Tibial artery (tissue), 4 donors: ENCODE results near the gene GYPC.
"Not testable (repeated sequence)": the region's sequence is repeated elsewhere in the genome, so short reads cannot be mapped to it uniquely, and the experiment has no call there.

ENCODE experiments used
- DNase-seq, 2 donors: peaks; one replicate each; pipeline ENCODE4 v3.0.0-alpha.2; 2019
- H3K27ac ChIP-seq, 2 donors: fragments of 200-600 bp; sonication (generic) in 1 of 2; 1 replicate in 1 of 2; 2 replicates in 1 of 2; pipeline ENCODE4 v1.5.1; 2018 to 2019; ENCODE audit warnings: mild to moderate bottlenecking in 1 of 2
- H3K27me3 ChIP-seq, 2 donors: fragments of 200-600 bp; sonication (generic) in 1 of 2; one replicate each; pipeline versions ENCODE4 v1.5.1 to v1.6.0; 2016 to 2019
- H3K36me3 ChIP-seq, 3 donors: fragments of 200-600 bp; sonication (generic) in 2 of 3; one replicate each; pipeline ENCODE4 v1.5.1; 2016 to 2019; ENCODE audit warnings: mild to moderate bottlenecking in 2 of 3
- H3K4me1 ChIP-seq, 4 donors: fragments of 200-600 bp; sonication (generic) in 2 of 4; 1 replicate in 3 of 4; 2 replicates in 1 of 4; pipeline ENCODE4 v1.5.1; 2016 to 2019
- H3K4me3 ChIP-seq, 2 donors: fragments of 200-600 bp; sonication (generic) in 1 of 2; 1 replicate in 1 of 2; 2 replicates in 1 of 2; pipeline ENCODE4 v1.5.1; 2018 to 2019; ENCODE audit warnings: mild to moderate bottlenecking in 2 of 2
- H3K9me3 ChIP-seq, 3 donors: fragments of 200-600 bp; sonication (generic) in 1 of 3; one replicate each; pipeline ENCODE4 v1.5.1; 2016 to 2019
- intact Hi-C: fragments of 100-400 bp; cut with DNase I; formaldehyde crosslinking; loops from one replicate; pipeline ENCODE4 v1.15.0; 2023; ENCODE audit warnings: low total_unique reads
- TF ChIP-seq, protein P1 (sequence below), 2 experiments: fragments of 200-600 bp in 1 of 2; fragments of 450-650 bp in 1 of 2; IDR thresholded peaks; one replicate each; pipeline ENCODE4 v1.5.1; 2017 to 2019; ENCODE audit warnings: antibody characterized with exemption in 2 of 2, mild to moderate bottlenecking in 1 of 2, moderate library complexity in 1 of 2

The GYPC gene

DNA sequence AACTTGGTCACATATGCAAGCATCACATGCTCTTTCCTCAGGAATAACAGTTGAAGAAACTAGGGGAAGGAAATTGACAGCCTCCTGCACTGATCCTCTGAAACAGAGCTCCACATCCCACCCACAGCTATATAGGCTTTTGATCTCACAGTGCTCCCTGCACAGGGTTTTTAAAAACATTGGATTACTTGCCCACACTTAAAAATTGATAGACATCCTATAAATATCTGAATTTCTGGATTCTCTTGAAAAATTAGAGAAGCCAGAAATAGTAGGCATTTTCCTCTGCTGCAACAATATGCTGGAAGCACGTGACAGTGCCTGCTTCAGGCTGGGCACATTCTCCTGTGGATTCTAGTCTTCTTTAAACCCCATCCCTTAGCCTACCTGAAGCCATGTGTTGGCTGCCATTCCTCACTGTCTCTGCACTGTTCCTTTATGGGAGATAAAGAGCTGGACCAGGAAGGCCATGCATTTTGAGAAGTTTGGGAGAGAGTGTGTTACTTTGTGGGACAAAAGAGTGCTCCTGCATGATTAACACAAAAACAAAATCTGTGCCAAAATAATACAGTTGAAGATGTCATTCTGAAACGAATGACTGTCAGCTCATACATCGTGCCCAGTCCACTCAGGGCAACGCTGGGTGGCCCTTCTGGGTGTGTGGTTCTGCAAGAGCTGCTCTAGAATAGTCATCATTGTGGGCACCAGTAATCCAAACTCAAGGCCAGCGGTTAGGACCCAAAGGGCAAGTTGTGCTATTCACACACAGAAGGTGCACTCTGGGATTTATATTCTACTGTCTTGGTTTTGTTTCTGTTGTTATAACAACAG, 59.8 kb downstream of the GYPC start:
- TF ChIP-seq, protein P1, sequence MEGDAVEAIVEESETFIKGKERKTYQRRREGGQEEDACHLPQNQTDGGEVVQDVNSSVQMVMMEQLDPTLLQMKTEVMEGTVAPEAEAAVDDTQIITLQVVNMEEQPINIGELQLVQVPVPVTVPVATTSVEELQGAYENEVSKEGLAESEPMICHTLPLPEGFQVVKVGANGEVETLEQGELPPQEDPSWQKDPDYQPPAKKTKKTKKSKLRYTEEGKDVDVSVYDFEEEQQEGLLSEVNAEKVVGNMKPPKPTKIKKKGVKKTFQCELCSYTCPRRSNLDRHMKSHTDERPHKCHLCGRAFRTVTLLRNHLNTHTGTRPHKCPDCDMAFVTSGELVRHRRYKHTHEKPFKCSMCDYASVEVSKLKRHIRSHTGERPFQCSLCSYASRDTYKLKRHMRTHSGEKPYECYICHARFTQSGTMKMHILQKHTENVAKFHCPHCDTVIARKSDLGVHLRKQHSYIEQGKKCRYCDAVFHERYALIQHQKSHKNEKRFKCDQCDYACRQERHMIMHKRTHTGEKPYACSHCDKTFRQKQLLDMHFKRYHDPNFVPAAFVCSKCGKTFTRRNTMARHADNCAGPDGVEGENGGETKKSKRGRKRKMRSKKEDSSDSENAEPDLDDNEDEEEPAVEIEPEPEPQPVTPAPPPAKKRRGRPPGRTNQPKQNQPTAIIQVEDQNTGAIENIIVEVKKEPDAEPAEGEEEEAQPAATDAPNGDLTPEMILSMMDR (IDR thresholded peaks at IDR 0.05): no peak

DNA sequence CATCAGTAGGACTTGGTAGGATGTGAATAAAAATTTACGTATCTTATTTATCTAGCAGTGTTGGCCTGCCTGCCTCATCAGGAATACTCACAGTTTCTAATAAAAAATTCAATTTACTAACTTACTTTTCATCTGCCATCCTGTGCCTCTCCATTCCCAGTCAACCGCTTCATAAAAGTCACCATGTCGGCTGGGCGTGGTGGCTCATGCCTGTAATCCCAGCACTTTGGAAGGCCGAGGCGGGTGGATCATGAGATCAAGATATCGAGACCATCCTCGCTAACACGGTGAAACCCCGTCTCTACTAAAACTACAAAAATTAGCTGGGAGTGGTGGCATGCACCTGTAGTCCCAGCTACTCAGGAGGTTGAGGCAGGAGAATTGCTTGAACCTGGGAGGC, 61.3 kb downstream of the GYPC start:
- H3K27ac ChIP-seq, intact Hi-C loops, H3K9me3 ChIP-seq, H3K36me3 ChIP-seq, H3K4me3 ChIP-seq, H3K4me1 ChIP-seq, DNase-seq, H3K27me3 ChIP-seq: not testable (repeated sequence)

More for the DNA sequence above, 59.8 kb downstream of the GYPC start:
- Histone ChIP-seq H3K27me3 (no peaks in the 10 kb centered on the region), H3K27ac (no peak overlapping the region), H3K9me3 (no peaks in the 10 kb centered on the region), H3K4me3 (no peak overlapping the region), H3K36me3 (no peaks in the 10 kb centered on the region), H3K4me1 (no peaks in the 10 kb centered on the region)
- DNase-seq: no peak
- intact Hi-C loops: no loop called here

DNA sequence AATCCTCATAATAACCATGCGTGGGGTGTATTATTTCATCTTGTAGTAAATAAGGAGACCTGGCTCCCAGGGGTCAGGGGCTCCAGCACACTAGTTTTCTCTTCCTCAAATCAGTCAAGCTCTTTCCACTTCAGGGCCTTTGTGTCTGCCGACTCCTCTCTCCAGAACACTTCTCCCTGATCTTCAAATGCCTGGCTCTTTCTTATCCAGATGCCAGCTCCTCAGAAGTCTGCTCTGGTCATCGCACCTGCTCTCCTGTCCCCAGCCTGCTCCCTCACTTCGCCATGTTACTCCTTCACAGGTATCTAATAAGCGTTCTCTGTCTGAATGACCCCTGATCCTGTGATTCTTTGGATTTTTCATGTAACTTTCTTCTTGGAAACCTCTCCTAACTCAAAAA, 62.0 kb downstream of the GYPC start:
- H3K4me1 ChIP-seq: peaks cover 0 to 4% (median 0%) of the 10 kb centered on the region in 4 donors
- no peaks in the 10 kb centered on the region for H3K27me3 ChIP-seq
- H3K27ac ChIP-seq: no peak overlapping the region
- no peaks in the 10 kb centered on the region for H3K36me3 ChIP-seq
- DNase-seq: no peak
- no peaks in the 10 kb centered on the region for H3K9me3 ChIP-seq
- intact Hi-C loops: no loop called here
- H3K4me3 ChIP-seq: no peak overlapping the region
- TF ChIP-seq, protein P1 (IDR thresholded peaks at IDR 0.05): no peak

DNA sequence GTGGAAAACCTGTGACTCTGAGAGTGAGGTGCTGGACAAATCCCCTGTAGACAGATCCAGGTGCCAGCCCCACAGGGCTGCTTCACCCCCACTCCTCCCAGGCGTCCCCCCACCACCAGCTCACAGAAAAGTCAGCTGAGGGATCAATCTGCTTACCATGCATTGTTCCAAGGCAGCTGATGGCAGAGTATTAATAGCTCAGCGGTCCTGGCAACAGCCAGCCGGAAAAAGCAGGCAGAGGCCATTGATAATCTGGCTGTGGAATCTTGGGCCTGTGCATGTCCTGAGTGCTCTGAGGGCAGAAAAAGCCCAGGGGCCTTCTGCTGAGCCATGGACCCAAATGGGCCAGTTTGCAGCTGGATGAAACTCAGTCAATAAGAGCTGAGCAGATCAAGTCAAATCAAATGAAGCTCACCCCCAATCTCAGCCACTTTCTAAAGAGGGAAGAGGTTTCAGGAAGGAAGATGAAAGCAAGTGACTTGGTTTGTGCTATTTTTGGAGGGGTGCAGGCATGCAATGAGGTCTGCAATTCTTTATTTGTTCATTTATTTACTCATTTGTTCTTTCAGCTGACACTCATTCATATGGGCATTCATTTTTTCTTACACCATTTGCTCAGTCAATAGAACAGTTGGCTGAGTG, 63.4 kb downstream of the GYPC start:
- Histone ChIP-seq H3K36me3 (no peaks in the 10 kb centered on the region), H3K4me3 (no peak overlapping the region), H3K9me3 (no peaks in the 10 kb centered on the region), H3K4me1 (peaks cover 0 to 12% (median 1%) of the 10 kb centered on the region in 4 donors), H3K27me3 (no peaks in the 10 kb centered on the region), H3K27ac (no peak overlapping the region)
- no peak for DNase-seq
- intact Hi-C loops: no loop called here
- TF ChIP-seq, protein P1 (IDR thresholded peaks at IDR 0.05): no peak

DNA sequence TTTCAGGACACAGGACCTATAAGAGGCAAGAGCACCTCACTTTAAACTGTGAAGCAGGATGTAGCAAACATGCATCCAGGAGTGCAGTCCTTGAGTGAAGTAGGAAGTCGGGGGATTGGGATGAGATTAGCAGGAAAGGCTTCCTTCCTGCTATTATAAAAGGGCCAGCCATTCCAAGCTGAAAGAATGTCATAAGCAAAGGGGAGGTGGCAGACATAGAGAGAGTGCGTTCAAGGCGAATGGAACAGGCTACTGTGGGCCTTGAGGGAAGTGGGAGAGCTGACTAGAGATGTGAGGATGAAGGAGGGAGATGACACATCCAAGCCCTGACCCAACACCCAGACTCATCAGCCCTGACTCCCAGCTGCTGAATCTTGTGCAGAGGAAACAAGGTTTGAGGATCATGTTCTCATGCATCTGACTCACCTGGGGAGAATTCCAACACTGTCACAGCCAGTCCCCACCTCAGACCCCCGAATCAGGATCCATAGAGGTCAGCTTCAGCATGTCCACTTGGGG, 63.9 kb downstream of the GYPC start:
- intact Hi-C loops: no loop called here

More for the DNA sequence above, 63.9 kb downstream of the GYPC start:
- no peak overlapping the region for H3K27ac ChIP-seq
- DNase-seq: no peak
- peaks cover 0 to 12% (median 1%) of the 10 kb centered on the region in 4 donors for H3K4me1 ChIP-seq
- TF ChIP-seq, protein P1 (IDR thresholded peaks at IDR 0.05): no peak
- H3K4me3 ChIP-seq: no peak overlapping the region
- H3K9me3 ChIP-seq: peaks cover 0 to 4% (median 4%) of the 10 kb centered on the region in 3 donors
- H3K27me3 ChIP-seq: no peaks in the 10 kb centered on the region
- H3K36me3 ChIP-seq: no peaks in the 10 kb centered on the region
